Non-pigmented ciliary epithelial cell (primary cell): ENCODE results near the gene OR2K2.
"Not testable (repeated sequence)": the region's sequence is repeated elsewhere in the genome, so short reads cannot be mapped to it uniquely, and the experiment has no call there.

Experiments used
- DNase-seq: peaks from one replicate; pipeline ENCODE4 v3.0.0-alpha.2; 2010; ENCODE audit warnings: low read depth

Gene OR2K2

DNA sequence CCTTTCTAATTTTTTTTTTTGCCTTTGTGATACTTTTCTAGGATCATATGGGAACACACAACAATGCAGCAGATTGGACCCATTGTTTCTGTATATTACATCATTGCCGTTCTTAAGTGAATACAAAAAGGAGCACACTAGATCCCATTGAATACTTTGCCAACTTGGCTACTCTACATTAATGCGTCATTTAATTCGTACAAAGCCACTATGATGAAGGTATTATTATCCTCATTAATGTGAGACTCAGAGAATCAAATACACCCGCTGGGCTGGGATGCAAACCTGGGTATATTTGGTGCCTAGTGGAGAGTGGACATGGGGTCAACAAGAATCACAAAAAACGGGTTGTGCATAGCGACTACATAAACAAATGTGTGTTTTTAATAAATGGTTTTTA is 31.9 kb downstream of the OR2K2 start:
- DNase-seq: no peak

- no peak for DNase-seq
Observed at GRCh38 chr9:111297066-111297824, 32.8 kb downstream of the OR2K2 start.

GRCh38 chr9:111294691-111295451 is 35.2 kb downstream of the OR2K2 start:
- DNase-seq: no peak

DNA sequence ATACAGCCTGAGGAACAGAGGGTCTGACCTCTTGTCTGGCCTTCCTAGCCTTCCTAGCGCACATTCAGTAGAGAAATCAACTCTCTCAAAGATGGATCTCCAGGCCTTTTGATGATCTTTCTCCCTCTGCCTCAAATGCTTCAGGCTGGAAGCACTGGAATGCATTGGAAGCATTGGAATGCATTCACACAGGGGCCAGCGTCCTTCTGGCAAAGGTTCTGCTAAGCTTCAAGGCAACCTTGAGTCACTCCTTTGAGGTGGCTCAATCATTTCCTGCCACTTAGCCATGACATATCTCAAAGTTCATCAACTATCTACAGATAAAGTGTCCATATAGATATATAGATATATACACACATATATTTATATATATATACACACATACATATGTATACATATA is 42.9 kb downstream of the OR2K2 start:
- DNase-seq: no peak

DNA sequence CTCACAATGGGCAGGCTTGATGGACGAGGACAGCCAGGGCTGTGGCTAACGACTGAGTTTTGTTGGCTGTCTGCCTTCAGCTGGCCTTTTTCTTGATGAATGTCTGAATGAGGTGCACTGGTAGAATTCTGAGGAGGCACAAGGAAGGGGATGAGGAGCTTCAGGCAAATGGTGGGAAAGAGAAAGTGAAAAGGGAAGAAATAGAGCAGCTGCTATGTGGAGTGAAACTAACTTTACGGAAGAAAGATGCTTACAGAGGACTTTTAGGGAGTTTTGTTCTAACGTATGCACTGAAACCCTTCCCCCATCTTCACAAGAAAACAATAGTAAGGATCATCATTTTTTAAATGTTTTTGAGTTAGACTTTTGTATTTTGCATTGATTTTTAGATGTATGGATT is 45.3 kb downstream of the OR2K2 start:
- DNase-seq: no peak

DNA sequence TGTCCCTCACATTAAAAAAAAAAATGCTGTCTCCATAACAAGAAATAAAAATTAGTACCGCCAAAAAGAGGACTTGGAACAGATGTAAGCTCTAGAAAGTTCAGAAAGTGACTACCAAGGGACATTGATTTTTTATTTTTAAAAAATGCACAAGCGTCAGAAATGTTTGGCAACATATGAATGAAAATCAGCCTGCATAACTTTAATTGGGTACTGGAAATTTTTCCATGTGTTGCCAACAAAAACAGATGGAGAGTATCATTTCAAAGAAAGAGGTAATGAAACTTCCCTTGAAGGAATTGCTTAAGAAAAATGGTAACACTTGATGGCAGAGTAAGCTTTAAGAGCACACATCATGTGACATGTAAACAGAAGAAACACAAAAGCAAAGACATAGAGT is 47.2 kb downstream of the OR2K2 start:
- DNase-seq: no peak

DNA sequence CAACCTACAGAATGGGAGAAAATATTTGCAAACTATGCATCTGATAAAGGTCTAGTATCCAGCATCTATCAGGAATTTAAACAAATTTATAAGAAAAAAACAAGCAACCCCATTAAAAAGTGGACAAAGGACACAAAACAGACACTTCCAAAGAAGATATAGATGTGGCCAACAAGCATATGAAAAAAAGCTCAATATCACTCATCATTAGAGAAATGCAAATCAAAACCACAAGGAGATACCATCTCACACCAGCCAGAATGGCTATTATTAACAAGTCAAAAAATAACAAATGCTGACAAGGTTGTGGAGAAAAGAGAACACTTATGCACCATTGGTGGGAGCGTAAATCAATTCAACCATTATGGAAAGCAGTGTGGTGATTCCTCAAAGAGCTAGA is 49.2 kb downstream of the OR2K2 start:
- not testable (repeated sequence) for DNase-seq
